Measurements from ENCODE around the gene FAM20B.
A peak's percentile ranks its signal among the peaks of the same experiment; 100 is the strongest.
"Not testable (repeated sequence)": the region's sequence is repeated elsewhere in the genome, so short reads cannot be mapped to it uniquely, and the experiment has no call there.

The FAM20B gene

GRCh38 chr1:179034720-179035119 is 9.0 kb downstream of the FAM20B start:
- peak overlapping the region; percentile 73 for H3K4me3 Mint-ChIP-seq
- peak overlapping the region; percentile 97 for H3K27ac Mint-ChIP-seq
- H3K27me3 Mint-ChIP-seq = no peaks in the 10 kb centered on the region
- H3K9me3 Mint-ChIP-seq = no peaks in the 10 kb centered on the region
- peak; percentile 92 for ATAC-seq
- H3K4me1 Mint-ChIP-seq = peaks cover 76% of the 10 kb centered on the region
- H3K36me3 Mint-ChIP-seq = peaks cover 5% of the 10 kb centered on the region

GRCh38 chr1:179036844-179037465 is 11.3 kb downstream of the FAM20B start:
- Mint-ChIP-seq H3K9me3 (no peaks in the 10 kb centered on the region), H3K4me1 (peaks cover 54% of the 10 kb centered on the region), H3K27ac (peak overlapping the region; percentile 97), H3K27me3 (no peaks in the 10 kb centered on the region), H3K36me3 (peaks cover 5% of the 10 kb centered on the region), H3K4me3 (no peak overlapping the region)
- ATAC-seq = peak; percentile 49

GRCh38 chr1:179038528-179039281 is 13.0 kb downstream of the FAM20B start:
- Mint-ChIP-seq H3K36me3 (peaks cover 5% of the 10 kb centered on the region), H3K4me1 (peaks cover 51% of the 10 kb centered on the region), H3K27me3 (no peaks in the 10 kb centered on the region), H3K27ac (peak overlapping the region; percentile 21), H3K9me3 (no peaks in the 10 kb centered on the region), H3K4me3 (no peak overlapping the region)
- ATAC-seq = no peak

- not testable (repeated sequence) for H3K27ac Mint-ChIP-seq, H3K36me3 Mint-ChIP-seq, H3K4me3 Mint-ChIP-seq, ATAC-seq, H3K9me3 Mint-ChIP-seq, H3K27me3 Mint-ChIP-seq
- H3K4me1 Mint-ChIP-seq = peaks cover 46% of the 10 kb centered on the region
Measured at GRCh38 chr1:179039502-179040174, 13.9 kb downstream of the FAM20B start.

GRCh38 chr1:179040175-179040551 is 14.5 kb downstream of the FAM20B start:
- H3K4me1 Mint-ChIP-seq = peaks cover 41% of the 10 kb centered on the region
- not testable (repeated sequence) for H3K36me3 Mint-ChIP-seq, H3K27ac Mint-ChIP-seq

GRCh38 chr1:179042087-179042486 is 16.4 kb downstream of the FAM20B start:
- Mint-ChIP-seq H3K27ac (no peak overlapping the region), H3K9me3 (no peaks in the 10 kb centered on the region), H3K4me3 (no peak overlapping the region), H3K4me1 (peaks cover 28% of the 10 kb centered on the region), H3K27me3 (no peaks in the 10 kb centered on the region), H3K36me3 (peaks cover 7% of the 10 kb centered on the region)
- ATAC-seq = no peak

More at GRCh38 chr1:179040175-179040551, 14.5 kb downstream of the FAM20B start:
- not testable (repeated sequence) for H3K27me3 Mint-ChIP-seq, H3K4me3 Mint-ChIP-seq, H3K9me3 Mint-ChIP-seq, ATAC-seq

- peaks cover 12% of the 10 kb centered on the region for H3K36me3 Mint-ChIP-seq
- no peaks in the 10 kb centered on the region for H3K27me3 Mint-ChIP-seq
- H3K4me3 Mint-ChIP-seq = no peak overlapping the region
- H3K4me1 Mint-ChIP-seq = peaks cover 34% of the 10 kb centered on the region
- no peak overlapping the region for H3K27ac Mint-ChIP-seq
- H3K9me3 Mint-ChIP-seq = no peaks in the 10 kb centered on the region
- no peak for ATAC-seq
Measured at GRCh38 chr1:179042700-179043099, 17.0 kb downstream of the FAM20B start.

- ATAC-seq = no peak
- H3K27ac Mint-ChIP-seq = no peak overlapping the region
Measured at GRCh38 chr1:179043266-179043665, 17.6 kb downstream of the FAM20B start.

GRCh38 chr1:179043907-179044306 is 18.2 kb downstream of the FAM20B start:
- ATAC-seq = no peak

More at GRCh38 chr1:179043266-179043665, 17.6 kb downstream of the FAM20B start:
- Mint-ChIP-seq H3K4me3 (no peak overlapping the region), H3K36me3 (peaks cover 12% of the 10 kb centered on the region), H3K27me3 (no peaks in the 10 kb centered on the region), H3K9me3 (no peaks in the 10 kb centered on the region), H3K4me1 (peaks cover 38% of the 10 kb centered on the region)

GRCh38 chr1:179046808-179047635 is 21.3 kb downstream of the FAM20B start:
- Mint-ChIP-seq H3K27ac (no peak overlapping the region), H3K4me3 (no peak overlapping the region), H3K9me3 (no peaks in the 10 kb centered on the region), H3K4me1 (peaks cover 31% of the 10 kb centered on the region), H3K36me3 (peaks cover 12% of the 10 kb centered on the region), H3K27me3 (no peaks in the 10 kb centered on the region)
- no peak for ATAC-seq

More at GRCh38 chr1:179043907-179044306, 18.2 kb downstream of the FAM20B start:
- Mint-ChIP-seq H3K27me3 (no peaks in the 10 kb centered on the region), H3K9me3 (no peaks in the 10 kb centered on the region), H3K4me1 (peaks cover 34% of the 10 kb centered on the region), H3K4me3 (no peak overlapping the region), H3K36me3 (peaks cover 12% of the 10 kb centered on the region), H3K27ac (no peak overlapping the region)

- H3K9me3 Mint-ChIP-seq = no peaks in the 10 kb centered on the region
- H3K27me3 Mint-ChIP-seq = no peaks in the 10 kb centered on the region
- no peak for ATAC-seq
- peaks cover 12% of the 10 kb centered on the region for H3K36me3 Mint-ChIP-seq
- H3K4me3 Mint-ChIP-seq = no peak overlapping the region
- H3K27ac Mint-ChIP-seq = no peak overlapping the region
- H3K4me1 Mint-ChIP-seq = peaks cover 31% of the 10 kb centered on the region
Measured at GRCh38 chr1:179047636-179047997, 21.9 kb downstream of the FAM20B start.

- no peak for ATAC-seq
- H3K4me1 Mint-ChIP-seq = peaks cover 26% of the 10 kb centered on the region
- no peaks in the 10 kb centered on the region for H3K27me3 Mint-ChIP-seq
- H3K27ac Mint-ChIP-seq = no peak overlapping the region
- H3K9me3 Mint-ChIP-seq = no peaks in the 10 kb centered on the region
- peaks cover 12% of the 10 kb centered on the region for H3K36me3 Mint-ChIP-seq
- H3K4me3 Mint-ChIP-seq = no peak overlapping the region
Measured at GRCh38 chr1:179048339-179049124, 22.8 kb downstream of the FAM20B start.

- Mint-ChIP-seq H3K36me3 (peaks cover 29% of the 10 kb centered on the region), H3K9me3 (no peaks in the 10 kb centered on the region), H3K4me3 (no peak overlapping the region), H3K4me1 (peaks cover 7% of the 10 kb centered on the region), H3K27me3 (no peaks in the 10 kb centered on the region), H3K27ac (no peak overlapping the region)
- ATAC-seq = no peak
Measured at GRCh38 chr1:179052776-179053175, 27.1 kb downstream of the FAM20B start.

GRCh38 chr1:179053486-179053885 is 27.8 kb downstream of the FAM20B start:
- H3K27ac Mint-ChIP-seq = no peak overlapping the region
- H3K36me3 Mint-ChIP-seq = peaks cover 33% of the 10 kb centered on the region
- no peaks in the 10 kb centered on the region for H3K27me3 Mint-ChIP-seq
- H3K4me1 Mint-ChIP-seq = peaks cover under 1% of the 10 kb centered on the region
- H3K9me3 Mint-ChIP-seq = no peaks in the 10 kb centered on the region
- no peak overlapping the region for H3K4me3 Mint-ChIP-seq
- no peak for ATAC-seq
